Measurements from ENCODE around the gene TSPEAR.

- TF ChIP-seq, protein P1, sequence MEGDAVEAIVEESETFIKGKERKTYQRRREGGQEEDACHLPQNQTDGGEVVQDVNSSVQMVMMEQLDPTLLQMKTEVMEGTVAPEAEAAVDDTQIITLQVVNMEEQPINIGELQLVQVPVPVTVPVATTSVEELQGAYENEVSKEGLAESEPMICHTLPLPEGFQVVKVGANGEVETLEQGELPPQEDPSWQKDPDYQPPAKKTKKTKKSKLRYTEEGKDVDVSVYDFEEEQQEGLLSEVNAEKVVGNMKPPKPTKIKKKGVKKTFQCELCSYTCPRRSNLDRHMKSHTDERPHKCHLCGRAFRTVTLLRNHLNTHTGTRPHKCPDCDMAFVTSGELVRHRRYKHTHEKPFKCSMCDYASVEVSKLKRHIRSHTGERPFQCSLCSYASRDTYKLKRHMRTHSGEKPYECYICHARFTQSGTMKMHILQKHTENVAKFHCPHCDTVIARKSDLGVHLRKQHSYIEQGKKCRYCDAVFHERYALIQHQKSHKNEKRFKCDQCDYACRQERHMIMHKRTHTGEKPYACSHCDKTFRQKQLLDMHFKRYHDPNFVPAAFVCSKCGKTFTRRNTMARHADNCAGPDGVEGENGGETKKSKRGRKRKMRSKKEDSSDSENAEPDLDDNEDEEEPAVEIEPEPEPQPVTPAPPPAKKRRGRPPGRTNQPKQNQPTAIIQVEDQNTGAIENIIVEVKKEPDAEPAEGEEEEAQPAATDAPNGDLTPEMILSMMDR (IDR thresholded peaks at IDR 0.05), result no peak
- no peak for TF ChIP-seq POLR2A (IDR thresholded peaks at IDR 0.05)
Observed at GRCh38 chr21:44483288-44484237, 227.8 kb downstream of the TSPEAR start.
